ENCODE results near the gene GNAZ.

GNAZ gene

DNA sequence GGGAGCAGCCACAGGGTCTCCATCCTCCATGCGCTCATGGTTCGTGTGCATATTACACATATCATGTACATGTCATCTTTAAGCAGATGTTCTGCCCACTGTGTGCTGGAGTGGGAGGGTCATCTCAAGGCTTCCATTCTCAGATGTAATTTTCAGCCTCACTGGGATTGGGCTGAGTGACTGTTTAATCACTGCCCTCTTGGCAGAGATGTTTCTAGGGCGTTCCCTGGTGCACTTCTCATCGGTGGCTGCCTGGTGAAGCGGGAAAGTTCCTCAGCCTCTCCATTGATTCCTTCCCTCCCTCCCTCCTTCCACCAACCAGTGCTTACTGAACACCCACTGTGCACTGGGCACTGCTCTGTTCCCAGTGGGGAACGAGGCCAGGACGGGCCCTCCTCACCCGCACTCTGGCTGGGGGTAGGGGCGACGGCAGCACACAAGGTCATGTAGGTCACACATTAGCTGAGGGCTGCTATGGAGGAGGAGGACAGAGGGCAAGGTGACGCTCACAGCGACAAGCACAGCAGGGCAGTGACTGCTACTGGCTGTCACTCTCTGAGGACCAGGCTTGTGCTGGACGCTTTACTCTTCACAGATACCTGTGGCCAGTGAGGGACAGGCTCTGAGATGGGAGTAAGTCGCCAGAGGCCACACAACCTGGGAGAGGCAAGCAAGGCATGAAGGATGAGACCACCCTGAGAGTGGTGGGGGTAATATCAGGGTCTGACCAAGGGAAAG lies 22.9 kb downstream of the GNAZ start:
- DNase-seq (ENCODE audit: low spot score), result no peak

DNA sequence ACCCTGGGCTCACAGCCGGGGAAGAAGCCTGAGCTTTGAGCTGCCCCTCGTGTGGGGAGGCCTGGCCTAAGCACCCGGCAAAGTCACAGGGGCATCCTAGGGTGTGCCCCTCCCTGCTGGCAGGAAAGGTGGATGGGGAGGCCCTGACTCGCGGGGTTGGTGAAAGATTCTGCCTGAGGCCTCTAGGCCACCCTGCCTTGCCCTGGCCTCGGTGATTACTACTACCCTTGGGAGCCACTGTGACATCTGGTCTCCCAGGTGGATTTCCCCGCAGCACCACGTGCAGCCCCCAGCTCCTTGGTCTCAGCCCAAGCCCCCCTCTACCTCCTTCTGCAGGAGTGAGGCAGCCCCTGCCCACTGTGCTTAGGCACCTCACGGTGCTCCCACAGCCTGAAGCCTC lies 23.9 kb downstream of the GNAZ start:
- no peak for DNase-seq (ENCODE audit: low spot score)

DNA sequence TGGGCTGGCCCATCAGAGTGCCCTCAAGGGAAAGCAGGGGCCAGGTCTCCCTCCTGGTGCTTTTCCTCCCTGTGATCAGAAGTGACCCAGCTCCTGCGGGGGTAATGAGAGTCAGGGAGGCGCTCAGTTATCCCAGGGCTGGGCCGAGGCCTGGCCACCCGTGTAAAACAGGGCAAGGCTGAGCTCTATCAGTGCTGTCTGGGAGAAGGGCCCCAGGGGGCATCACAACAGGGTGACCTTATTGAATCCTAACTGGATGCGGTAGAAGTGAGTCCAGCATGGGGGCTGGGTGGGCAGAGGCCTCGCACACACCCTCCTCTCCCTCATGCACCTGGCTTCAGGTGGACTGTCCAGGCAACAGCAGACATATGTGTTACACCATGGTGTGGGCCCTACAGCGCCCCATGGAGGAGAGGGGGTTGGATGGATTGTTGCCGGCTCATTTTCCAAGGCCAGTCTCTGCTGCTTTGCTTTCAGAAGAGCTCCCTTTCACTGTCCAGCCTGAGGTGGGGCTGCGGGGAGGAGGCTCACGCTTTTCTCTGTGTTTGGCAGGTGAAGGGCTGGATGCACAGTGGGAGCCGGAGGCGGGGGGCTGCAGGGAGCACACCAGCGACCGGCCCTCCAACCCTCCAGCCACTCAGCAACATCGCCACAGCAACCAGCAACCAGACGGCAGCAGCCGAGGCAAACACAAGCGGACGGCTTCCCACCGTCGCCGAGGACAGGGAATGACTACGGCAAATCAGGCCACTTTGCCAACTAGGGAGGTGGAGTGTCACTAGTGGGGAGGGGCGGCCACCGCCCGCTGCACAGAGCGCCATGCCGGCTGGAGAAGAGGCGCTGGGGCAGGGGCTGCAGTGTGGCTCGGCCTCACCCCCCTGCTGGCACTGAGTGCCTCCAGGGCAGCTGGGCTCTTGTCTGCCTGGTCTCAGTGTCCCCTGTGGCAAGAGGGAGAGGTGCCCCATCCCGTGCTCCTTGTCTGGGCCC lies 24.7 kb downstream of the GNAZ start:
- no peak for DNase-seq (ENCODE audit: low spot score)

DNA sequence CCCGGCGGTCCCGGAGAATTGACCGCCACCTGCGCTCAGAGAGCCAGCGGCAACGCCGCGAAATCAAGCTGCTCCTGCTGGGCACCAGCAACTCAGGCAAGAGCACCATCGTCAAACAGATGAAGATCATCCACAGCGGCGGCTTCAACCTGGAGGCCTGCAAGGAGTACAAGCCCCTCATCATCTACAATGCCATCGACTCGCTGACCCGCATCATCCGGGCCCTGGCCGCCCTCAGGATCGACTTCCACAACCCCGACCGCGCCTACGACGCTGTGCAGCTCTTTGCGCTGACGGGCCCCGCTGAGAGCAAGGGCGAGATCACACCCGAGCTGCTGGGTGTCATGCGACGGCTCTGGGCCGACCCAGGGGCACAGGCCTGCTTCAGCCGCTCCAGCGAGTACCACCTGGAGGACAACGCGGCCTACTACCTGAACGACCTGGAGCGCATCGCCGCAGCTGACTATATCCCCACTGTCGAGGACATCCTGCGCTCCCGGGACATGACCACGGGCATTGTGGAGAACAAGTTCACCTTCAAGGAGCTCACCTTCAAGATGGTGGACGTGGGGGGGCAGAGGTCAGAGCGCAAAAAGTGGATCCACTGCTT lies 25.5 kb downstream of the GNAZ start:
- DNase-seq (ENCODE audit: low spot score), result no peak

DNA sequence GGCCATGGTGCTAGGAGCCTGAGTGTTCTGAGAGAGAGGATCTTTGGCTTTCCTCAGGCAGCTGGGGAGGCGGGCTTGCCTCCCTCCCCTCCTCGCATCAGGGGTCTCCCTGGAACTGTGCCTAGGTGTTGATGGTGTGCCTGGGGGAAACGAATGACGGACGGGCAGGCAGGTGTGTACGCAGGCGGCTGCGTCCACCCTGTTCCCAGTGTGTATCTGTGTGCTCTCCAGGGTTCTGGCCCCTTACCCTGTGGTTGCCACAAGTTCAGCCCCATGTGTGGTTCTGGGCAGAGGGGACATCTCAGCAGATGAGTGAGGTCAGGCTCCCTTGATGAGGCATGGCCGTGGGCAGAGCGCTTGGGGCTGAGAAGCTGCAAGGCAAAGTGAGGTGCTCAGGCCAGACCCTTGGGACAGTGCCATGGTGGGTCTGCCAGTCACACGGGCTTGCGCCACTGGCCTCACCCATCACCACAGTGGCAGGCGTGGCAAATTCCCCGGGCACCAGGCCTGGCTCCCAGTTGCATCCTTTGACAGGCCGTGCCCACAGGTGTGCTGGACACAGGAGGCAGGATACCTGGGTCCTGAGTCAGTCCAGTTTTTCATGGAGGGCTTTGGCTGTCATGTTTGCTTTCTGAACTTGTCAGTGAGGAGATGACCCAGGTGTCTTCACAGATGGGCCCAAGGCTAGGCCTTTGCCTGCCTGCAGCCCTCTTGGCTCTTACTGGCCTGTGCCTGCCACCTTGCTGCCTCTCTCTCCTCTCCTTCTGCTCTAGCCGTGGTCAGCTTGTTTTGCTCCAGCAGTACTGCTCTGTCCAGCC lies 27.3 kb downstream of the GNAZ start:
- DNase-seq (ENCODE audit: low spot score), result no peak

DNA sequence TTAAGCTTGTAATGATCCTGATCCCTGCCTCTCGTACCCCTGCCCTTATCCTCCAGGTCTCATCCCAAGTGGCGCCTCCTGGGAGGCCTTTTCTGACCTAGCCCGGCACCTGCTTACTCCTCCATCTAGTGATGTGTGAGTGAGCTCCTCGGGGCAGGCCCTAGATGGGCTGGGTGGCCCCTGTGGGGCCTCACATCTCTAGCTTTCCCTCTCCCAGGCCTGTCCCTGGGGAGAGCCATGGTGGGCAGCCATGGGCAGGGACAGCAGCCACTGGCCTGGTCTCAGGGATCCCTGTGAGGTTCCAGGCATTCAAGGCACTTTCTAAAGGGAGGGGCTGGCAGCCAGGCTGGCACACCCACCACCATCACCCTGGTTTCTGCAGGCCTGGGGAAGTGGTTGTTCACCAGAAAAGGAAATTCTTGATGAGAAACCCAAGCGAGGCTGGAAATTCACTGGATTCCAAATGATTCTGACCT lies 27.9 kb downstream of the GNAZ start:
- no peak for DNase-seq (ENCODE audit: low spot score)

DNA sequence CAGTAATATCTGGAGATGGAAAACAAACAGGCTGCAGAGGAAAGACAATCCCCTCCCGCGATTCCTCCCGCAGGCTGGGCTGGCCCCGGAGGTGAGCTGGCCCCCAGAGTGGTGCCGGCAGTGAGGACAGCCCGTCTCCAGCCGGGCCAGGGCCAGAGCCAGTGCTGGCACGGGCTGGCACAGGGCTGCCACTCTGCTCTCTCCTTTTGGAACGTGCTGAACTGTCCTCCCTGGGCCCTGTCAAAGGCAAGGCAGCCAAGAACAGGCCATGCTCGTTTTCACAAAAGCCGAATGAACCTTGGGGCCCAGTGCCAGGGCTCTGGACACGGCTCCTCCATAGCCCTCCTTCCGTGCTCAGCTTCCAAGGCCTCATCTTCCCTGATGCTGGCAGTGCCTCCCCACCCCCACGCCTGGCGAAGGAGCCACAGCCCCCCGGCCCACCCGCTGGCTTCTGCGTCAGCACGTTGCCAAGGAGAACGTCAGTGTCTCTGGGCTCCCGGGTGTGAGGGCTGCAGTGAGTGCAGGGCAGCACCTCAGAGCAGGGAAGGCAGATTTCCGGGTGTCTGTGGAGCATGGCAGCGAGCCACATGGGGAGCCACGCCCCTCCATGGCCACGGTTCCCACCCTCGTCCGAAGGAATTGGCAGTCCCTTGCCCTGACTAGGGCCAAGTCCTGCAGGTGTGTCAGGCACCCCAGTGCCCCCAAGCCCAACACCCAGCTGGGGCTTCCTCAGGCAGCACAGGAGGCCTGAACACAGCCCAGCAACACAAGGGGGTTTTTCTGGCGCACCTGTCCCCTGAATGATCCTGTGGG lies 28.6 kb downstream of the GNAZ start:
- no peak for DNase-seq (ENCODE audit: low spot score)

DNA sequence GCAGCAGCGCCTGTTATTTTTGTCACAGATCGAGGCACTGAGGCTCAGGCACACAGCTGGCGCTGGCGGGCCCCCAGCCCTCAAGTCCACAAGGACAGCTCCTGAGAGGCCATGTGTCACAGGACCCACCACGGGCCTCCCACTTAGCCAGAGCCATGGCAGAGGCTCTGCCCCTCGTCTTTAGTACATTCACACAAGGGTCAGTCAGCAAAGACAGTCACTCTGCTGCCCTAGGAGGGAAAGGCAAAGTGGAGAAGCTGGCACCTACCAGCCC lies 29.1 kb downstream of the GNAZ start:
- DNase-seq (ENCODE audit: low spot score), result no peak

DNA sequence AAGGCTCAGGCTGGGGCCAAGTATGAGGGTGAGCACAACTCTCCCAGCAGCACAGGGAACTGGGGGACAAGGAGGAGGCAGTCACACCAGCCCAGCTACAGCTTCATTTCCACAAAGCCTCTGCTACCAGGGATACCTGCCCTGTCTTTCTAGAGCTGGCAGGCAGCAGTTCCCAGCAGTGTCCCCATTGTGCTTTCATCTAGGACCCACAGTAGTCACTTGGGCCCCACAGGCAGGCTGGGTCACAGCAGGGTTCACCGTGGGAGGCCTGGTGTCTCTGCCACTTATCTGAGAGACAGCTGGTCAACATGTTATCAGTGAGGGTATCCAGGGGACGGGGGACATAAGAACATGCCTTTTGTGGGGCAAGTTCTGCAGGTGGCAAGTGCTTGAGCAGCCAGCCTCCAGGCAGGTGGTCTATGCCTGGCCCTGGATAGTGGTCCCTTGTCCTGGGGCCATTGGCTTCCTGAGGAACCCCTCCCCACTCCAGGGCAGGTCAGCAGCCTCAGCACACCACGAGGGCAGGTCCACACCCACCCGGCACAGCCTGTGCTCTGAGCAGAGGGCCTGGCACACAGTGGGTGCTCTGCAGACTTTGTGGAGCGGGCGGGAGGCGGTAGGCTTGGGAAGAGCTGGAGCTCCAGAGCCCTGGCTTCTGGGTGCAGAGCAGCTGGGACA lies 29.9 kb downstream of the GNAZ start:
- DNase-seq (ENCODE audit: low spot score), result no peak

DNA sequence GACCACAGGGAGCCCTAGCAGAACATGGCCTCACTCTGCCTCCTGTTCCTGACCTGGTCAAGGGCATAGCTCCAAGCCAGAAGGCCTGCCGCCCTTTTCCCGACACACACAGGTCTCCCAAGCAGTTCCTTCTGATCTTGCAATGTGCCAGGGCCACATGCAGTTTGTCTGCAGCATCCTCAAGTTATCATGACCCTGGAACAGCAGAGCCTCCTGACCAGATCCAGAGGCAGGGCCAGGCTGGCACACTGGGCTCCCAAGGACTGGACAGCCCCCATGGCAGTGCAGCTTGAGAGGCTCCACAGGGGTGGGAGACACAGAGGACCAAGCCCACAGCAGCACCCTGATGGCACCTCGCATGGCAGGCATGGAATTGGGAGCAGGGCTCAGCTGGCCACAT lies 31.2 kb downstream of the GNAZ start:
- DNase-seq (ENCODE audit: low spot score), result no peak

DNA sequence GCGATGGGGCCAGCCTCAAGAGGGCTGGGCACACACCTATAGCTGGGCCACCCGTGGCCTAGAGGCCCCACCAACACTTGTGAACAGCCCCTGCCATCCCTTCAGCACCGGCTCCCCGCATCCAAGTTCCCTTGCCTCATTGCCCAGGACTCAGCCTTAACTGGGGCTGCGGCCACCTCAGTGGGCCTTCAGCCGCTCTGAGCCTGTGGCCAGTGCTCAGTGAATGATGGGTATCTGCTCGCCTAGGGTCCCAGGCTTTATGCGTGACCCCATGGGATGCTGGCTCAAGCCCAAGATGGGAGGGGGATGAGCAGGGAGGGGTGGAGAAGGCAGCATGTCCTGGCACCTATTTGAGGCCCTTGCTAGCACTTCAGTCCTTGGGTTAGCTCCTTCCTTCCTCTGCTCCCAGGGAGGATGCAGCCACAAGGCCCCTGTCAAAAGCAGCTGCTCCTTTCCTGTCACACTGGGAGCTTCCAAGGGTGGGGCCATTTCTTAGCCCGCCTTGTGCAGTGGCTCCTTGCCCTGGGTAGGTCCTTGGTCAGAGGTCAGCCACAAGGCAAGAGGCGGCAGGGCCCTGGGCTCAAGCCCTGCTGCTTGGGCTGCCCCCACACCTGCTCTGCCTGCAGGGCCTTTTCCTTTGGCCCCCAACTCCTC lies 31.8 kb downstream of the GNAZ start:
- no peak for DNase-seq (ENCODE audit: low spot score)

DNA sequence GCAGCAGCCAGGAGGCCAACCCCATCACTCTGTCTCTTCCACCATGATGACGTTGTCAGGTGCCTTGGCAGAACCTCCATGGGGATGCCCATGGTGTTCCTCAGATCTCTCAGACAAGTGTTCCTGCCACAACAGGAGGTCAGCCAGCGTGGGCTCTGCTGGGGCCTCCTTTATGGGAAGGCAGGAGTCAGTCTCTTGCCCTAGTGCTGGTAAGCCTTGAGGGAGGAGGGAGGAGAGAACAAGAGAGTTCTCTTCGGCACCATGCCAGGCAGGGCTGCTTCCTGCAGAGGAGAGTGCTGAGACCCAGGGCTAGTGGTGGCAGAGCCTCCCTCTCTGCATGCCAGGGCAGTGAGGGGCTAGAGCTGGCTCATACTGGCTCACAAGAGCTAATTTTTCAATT lies 32.5 kb downstream of the GNAZ start:
- DNase-seq (ENCODE audit: low spot score), result no peak

DNA sequence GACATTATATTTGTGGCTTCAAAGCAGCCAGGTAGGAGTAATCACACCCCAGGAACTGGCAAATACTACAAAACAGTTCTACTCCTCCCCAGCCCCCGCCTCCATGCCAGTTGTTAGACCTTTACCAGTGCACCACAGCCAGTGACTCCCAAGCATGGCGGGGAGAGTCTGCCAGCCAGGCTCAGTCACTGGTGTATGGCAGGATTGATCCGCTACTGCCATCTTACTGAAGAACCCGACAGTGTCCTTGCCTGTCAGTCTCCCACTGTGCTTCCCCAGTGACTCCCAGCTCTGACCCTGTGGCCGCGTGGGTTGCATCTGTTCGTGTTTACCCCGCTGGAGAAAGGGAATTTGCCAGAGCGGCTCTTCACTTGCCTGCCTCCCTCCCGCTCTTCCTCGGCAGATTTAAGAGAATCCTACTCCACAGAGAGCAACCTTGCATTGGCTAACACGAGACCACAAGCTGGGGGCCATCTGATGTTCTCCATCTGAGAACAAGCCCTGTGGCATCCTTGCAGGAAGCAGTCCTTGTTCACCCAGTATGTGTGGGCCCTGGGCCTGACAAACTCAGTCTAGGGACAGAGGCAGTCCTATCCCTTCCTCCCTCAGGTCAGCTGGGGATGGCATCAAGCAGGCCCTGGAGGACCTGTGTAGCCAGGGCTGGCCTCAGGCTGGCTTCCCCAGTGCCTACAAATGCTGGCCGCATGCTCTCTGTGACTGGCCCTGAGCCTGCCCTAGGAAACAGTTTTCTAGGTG lies 33.1 kb downstream of the GNAZ start:
- DNase-seq (ENCODE audit: low spot score), result no peak

DNA sequence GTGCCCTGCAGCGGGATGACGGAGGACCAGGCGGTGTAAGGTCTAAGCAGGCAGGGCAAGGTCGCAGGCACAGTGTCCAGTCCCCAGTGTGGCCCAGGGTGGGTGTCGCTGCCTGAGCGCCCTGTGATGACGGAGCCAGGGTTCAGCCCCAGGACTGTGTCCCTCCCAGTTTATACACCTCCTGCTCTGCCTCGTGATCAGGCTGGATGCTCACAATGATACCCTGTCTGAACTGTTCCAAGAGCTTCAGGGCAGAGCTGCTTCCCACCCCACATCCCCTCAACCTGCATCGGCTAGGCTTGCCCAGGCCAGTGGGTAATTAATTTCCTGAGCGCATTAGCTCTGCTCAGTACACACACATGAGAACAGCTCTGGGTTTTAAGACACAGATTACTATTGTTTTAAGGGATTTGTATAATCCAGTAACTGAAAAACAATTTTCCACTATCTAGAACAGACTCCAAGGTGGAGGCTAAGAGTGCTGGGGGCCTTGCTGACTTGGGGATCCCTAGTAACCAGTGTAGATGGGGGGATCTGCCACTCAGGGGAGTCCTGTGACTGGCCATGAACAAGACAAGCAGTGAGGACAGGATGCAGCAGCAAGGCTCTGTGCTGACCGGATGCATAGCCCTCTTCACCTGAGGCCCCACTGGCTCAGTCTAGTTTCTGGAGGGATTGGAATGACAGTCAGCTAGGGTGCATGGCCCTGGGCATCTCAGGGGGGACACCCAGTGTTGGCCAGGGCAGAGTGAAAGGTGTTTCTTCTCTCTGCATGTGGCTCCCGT lies 34.1 kb downstream of the GNAZ start:
- DNase-seq (ENCODE audit: low spot score), result no peak

DNA sequence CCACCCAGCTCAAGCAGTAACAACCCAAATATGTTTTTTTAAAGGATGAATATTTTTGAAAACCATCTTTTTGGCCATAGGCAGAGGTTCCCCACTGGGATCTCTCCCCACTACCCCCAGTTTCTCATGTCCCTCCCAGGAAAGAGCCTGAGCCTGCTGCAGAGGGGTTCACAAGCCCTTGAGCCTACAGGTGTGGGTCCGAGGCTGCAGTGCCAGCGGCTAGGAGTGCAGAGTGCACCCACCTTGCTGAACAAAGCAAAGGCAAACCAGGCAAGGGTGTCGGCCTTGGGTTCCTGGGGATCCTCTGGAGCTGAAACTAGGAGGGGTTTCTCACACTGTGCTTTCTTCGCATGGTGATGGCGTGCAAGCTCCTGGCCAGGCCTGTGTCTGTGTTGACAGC lies 35.0 kb downstream of the GNAZ start:
- no peak for DNase-seq (ENCODE audit: low spot score)

DNA sequence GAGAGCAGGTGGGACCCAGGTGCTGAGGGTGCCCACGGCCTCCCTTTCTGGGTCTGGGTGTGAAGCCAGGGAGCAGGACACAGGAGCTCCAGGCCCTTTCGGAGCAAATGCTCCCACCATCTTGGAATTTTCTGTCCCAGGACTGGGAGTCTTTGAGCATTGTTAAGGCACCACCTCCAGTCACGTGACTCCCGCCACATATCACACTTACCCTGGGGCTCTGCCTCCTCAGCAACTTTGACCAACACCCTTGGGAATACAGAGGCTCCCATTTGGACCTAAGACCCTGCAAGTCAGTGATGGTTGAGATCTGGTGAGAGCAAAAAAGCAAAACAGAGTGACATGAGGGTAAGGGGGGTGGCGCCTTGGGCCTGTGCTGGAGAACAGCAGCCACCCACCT lies 35.6 kb downstream of the GNAZ start:
- DNase-seq (ENCODE audit: low spot score), result no peak

DNA sequence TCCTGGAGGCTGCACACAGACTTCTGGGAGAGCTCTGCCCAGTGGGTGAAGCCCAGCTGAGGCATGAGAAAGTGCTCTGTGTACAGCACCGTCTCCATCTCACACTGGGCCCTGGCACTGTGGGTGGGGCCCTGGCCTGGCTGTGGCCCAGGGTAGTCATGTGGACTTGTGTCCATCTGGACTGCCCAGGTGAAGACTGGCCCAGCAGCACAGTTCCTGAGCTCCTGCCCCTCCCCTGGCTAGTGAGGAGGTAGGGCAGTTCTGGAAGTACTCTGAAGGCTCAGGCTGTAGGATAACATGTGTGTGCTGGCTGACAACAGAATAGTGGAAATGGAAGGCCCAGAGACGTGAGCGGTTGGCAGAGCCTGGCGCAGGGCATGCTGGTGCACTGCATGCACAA lies 36.0 kb downstream of the GNAZ start:
- no peak for DNase-seq (ENCODE audit: low spot score)

DNA sequence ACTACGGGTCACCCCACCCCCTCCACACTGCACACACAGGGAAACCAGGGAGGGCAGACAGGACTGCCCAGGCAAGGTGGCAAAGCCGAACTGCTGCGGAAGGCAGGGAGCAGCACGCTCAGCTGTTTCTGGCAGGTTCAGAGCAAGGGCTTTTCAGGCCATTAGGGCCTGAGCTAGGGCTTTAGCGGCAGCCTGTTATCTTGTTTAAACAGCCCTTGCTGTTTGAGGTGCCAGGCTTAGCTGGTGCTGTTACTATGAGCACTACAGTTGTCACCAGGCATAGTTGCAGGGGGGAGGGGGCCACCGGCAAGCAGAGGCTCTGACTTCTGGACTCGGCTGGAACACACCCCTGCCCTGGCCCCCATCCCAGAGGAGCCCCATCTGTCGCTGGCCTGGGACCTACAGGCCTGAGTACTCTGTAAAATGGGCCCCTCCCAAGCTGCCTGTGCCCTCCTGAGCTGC lies 36.6 kb downstream of the GNAZ start:
- DNase-seq (ENCODE audit: low spot score), result no peak

All from AG08395 (cell line).